GM20431 (cell line): ENCODE results near the gene DIP2C.
"Not testable (repeated sequence)": the region's sequence is repeated elsewhere in the genome, so short reads cannot be mapped to it uniquely, and the experiment has no call there.

ENCODE experiments used
- in situ Hi-C: fragments of 300-500 bp; cut with MseI, MboI; formaldehyde crosslinking; loops from one replicate; pipeline ENCODE4 v1.15.0; 2020; ENCODE audit warnings: low sequenced_read_pairs; ENCODE audit not compliant: unreplicated experiment

DIP2C gene

DNA sequence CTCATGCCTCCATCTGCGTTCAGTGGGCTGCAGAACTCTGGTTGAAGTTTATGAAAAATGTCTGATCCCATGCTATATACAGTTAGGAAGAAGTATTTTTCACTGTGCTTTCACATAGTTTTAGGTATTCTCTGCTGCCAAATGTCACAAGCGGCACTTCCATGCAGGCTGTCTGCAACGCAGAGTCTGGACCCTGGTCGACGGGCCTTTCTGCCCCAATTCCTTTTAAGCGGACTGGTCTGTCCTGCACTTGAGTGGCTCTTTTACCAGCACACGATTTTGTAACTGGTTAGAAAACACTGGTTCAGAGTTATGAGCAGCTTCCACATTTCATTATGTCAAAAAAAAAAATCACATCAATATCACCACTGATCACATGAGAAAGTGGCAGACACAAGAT is 143.0 kb downstream of the DIP2C start:
- in situ Hi-C loops = no loop called here

- in situ Hi-C loops = no loop called here
Measured at GRCh38 chr10:543862-544822, 145.3 kb downstream of the DIP2C start.

GRCh38 chr10:543131-543530 is 146.3 kb downstream of the DIP2C start:
- in situ Hi-C loops = no loop called here

DNA sequence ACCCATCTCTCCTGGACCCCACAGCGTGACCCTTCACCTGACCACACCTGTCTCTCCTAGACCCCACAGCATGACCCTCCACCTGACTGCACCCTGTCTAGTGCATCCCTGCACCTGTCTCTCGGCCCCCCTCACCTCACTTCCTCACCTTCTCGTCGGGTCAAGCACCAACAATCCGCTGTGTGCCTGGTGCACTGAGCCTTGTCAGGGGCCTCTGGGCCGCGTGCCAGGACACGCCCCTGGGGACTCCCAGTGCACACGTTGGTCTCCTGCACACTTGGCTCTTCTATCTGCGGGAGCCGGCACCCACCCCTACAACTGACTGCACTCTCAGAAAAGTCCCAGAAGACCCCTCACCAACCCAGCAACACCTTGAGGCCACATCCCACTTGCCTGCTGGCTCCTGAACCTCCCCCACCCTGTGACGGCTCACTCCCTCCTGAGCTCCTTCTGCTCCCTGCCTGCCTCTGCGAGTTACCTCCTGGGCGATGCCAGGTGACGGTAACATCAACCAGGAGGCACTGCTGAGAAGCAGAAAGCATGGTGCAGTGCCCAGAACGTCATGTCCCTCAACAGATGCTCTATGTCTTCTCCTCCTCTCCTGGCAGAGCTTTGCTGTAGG is 147.6 kb downstream of the DIP2C start:
- in situ Hi-C loops = no loop called here

DNA sequence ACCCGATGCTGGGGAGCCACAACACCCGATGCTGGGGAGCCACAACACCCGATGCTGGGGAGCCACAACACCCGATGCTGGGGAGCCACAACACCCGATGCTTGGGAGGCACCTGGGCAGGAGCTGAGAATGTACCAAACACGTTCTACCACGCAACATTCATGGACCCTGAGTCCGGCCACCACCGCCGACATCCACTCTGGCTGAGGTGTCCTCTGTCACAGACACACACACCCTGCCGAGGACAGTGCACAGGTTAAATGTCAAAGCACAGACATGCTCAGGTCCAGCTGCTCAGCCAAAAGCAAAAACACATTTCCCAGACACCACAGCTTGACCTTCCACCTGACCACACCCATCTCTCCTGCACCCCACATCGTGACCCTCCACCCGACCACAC is 148.4 kb downstream of the DIP2C start:
- in situ Hi-C loops = no loop called here

DNA sequence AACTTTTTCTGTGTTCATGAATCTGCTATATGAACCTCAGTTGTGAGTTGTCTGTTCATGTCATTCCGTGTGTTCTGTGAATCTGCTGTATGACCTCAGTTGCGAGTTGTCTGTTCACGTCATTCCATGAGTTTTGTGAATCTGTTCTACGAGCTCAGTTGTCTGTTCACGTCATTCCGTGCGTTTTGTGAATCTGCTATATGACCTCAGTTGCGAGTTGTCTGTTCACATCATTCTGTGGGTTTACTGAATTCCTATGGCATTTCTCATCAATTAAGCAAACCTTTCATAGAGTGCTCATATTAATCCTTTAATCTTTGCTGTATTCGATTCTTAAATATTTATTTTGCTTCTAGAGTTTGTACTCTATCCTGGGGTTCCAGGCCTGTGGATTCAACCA is 150.6 kb downstream of the DIP2C start:
- in situ Hi-C loops = no loop called here

- in situ Hi-C loops = no loop called here
Measured at GRCh38 chr10:536935-537334, 152.5 kb downstream of the DIP2C start.

- in situ Hi-C loops = no loop called here
Measured at GRCh38 chr10:536371-536925, 153.0 kb downstream of the DIP2C start.

DNA sequence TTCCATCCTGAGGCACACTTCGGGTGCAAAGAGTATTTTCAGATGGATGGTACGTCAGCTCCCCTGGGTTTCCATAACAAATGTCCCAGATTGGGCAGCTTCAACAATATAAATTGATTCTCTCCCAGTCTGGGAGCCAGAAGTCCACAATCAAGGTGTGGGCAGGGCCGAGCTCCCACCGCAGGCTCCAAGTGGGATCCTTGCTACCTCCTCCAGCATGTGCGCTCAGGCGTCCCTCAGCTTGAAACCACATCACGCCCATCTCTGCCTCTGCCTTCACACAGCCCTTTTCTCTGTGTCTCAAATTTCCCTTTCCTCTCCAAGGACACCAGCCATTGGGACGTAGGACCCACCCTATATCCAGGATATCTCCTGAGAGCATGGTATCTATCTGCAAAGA is 153.5 kb downstream of the DIP2C start:
- in situ Hi-C loops = no loop called here

DNA sequence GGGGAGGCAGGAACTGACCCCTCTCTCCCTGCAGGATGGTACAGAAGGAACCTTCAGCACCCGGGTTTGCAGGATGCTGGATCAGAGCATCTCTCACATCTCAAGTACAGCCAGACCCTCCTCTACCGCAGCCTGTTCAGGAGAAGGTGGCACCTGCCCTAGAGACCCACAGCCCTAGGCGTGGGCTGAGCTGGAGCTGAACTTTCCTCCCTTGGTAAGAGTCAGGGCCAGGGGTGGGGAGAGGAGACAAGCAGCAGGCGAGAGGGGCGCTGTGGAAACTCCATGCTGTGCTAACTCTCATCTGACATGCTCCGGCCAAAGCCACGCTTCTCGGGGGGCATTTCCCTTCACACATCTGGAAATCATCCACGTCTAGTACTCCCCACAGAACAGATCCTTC is 154.4 kb downstream of the DIP2C start:
- in situ Hi-C loops = no loop called here

DNA sequence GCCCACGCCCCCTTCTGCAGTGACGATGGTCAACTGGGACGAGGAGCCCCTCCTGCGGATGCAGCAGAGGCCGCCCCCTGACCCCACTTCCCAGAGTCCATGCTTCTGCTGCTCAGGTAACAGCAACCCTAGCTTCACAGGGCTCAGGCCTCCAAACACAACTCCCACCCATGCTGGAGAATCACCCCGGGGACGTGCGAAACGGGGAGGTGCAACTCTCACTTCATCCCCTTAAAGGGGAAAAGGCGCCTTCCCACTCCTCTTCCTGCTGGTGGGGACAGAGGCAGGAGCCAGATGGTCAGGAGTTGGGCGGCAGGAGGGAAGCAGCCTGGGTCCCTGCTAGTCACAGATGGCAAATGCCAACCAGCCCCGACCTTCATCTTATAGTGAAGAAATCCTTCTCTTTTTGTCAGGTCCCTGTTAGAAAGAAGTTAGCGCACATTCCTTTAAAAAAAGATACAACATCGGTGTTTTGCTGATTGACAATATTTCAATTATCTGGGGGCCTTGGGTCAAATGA is 155.4 kb downstream of the DIP2C start:
- in situ Hi-C loops = no loop called here

- in situ Hi-C loops = no loop called here
Measured at GRCh38 chr10:533611-534010, 155.9 kb downstream of the DIP2C start.

DNA sequence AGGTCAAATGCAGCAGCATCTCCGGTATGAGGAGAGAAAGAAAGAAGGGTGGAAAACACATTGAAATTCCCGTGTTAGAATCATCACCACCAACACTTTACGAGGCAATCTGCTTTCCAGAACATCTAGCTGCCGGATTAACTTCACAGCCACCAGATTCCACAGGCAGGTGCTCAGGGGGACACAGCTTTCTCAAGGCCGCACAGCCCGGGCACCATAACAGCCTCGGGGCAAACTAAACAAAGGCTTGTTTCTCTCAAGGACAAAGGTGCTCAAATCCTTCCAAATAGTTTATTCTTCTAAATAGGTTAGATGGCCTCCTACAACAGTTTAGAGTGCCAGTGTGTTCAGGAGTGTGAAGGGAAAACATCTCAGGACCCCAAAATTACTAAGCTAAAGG is 156.3 kb downstream of the DIP2C start:
- in situ Hi-C loops = no loop called here

- in situ Hi-C loops = not testable (repeated sequence)
Measured at GRCh38 chr10:532331-532730, 157.1 kb downstream of the DIP2C start.

DNA sequence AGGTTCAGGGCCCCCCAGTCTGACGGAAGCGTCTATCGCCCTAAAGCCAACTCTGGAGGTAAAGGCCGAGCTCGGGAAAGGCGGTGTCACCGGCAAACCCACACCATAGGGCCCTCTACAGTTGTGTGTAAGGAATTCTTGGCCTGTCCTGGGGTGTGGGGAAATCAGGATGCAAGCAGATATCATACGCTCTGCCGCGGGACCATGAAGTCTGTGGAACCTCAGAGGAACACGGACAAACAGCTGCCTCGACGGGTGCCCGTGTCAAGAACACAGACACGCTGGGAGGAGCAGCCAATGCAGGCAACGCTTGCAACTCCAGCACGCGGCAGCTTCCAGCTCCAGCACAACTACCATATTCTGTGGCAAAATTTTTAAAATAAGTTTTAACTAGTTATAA is 157.9 kb downstream of the DIP2C start:
- in situ Hi-C loops = no loop called here

- in situ Hi-C loops = no loop called here
Measured at GRCh38 chr10:530717-531116, 158.8 kb downstream of the DIP2C start.

DNA sequence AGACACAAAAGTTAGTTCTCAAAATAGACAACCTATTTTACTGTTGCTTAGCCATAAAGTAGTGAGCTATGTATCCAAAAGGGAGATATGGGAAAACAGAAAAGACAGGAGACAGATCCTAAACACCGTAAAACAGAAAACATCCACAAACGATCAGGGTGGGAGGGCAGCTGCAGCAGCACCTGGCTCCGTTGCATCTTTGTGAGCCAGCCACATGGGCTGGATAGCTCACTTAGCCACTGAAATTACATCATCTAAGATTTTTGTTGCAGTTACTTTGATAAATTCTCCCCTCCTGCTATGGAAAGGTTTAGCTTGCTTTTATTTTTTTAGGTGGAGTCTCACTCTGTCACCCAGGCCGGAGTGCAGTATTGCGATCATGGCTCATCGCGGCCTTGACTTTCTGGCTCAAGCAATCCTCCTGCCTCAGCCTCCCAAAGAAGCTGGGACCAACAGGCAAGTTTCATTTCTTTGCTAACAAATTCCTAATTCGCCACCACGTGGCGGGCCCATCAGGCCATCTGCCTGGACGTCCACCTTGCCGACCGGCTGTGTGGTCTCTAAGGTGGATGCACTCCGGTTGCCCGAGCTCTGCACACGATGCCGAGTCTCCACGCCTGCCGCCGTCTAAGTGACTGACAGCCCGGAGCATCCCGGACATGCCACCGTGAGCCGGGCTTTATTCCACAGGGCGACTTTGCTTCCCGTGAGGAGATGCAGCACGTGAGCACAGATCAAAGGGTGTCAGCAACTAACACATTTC is 159.8 kb downstream of the DIP2C start:
- in situ Hi-C loops = no loop called here

DNA sequence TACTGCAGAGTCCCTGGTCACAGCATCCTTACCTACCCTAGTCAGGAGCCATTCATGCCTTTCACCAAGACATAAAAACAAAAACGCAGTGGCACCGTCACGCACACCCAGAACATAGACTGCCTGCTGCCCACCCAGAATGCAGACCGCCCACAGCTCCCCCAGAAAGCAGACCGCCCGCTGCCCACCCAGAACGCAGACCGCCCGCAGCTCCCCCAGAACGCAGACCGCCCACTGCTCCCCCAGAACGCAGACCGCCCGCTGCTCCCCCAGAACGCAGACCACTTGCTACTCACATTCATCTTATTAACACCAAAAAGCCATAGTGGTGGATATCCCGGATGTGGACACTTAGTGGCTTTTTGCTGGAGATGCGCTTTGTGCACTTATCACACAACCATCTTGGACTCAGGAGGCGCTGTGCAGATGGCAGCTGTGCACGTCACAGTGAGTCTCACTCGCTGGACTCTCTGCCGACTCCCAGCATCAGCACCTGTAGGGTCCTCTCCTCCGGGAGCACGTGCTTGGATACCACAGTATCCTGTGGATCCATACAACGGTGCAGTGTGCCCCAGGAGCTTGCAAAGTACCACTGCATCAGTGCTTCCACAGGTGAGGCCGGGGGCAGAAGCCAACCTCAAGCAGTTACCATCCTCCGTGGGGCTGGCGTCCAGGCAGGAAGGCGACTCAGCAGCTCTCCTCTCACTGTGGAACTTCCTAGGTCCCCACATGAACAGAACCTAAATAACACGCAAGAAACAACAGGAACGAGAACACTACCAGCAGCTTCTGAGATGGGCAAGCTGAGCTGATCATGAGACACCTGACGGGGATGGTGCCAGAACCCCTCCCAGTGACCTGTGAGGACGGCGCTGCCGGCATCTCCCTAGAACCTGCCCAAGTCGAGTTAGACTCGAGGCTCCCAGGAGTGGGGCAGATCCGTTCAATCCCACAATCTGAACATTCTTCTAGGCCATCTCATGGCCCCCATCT is 161.0 kb downstream of the DIP2C start:
- in situ Hi-C loops = no loop called here

- in situ Hi-C loops = no loop called here
Measured at GRCh38 chr10:527416-527815, 162.1 kb downstream of the DIP2C start.
